Gastrocnemius medialis (tissue), 4 donors: Measurements from ENCODE around the gene GAB2.

Source experiments
- POLR2A ChIP-seq, 2 donors: fragments of 450-650 bp; IDR thresholded peaks; one replicate each; pipeline ENCODE4 v1.6.1; 2017; ENCODE audit warnings: antibody characterized with exemption in 2 of 2, mild to moderate bottlenecking in 2 of 2, moderate library complexity in 2 of 2
- TF ChIP-seq, protein P1 (sequence below), 5 experiments: fragments of 450-650 bp in 3 of 5; fragments of 200-600 bp in 2 of 5; sonication (generic) in 2 of 5; IDR thresholded peaks in 4 of 5; conservative IDR thresholded peaks in 1 of 5; 1 replicate in 4 of 5; 2 replicates in 1 of 5; pipeline ENCODE4 v1.5.1; 2016 to 2019; ENCODE audit warnings: antibody characterized with exemption in 5 of 5, mild to moderate bottlenecking in 3 of 5, moderate library complexity in 3 of 5

DNA sequence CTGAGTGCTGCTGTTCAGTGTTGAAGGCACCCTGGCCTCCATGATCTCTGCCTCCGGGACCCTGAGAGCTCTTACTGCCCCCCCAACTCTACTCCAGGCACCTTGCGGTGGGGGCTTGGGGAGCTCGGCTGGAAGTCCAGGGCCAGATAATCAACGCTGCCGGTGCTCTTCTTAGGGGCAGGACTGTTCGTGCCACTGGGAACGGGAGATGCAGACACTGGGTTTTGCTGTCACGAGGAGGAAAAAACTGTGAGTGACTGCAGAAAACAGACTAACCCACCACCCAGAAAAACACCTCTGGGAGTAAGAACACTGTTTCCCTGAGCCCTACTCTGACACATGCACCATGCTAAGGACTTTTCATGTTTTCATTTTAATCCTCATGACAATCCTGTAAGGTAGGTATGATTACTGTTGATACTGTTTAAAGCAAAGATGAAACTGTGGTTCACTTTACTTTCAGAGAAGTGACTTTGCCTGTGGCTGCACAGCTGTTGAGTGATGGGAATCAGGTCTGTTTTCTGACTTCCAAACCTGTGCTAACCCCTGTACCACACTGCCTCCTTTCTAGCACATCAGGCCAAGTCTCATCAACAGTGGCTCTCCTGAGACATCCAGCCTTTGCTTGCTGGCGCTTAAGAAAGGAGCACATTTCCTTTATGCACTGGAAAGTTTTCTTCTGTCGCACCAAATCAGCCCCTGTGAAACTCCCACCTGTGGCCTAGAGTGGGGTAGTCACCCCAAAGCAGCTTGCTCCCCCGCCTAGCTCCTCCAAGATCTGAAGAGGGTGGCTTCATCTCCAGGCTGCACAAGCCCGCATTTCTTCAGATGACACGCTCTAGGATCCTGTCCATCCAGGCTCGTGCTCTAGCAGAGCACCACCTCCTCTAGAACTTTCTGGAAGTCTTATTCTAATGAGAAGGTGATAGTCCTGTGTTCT lies 197.1 kb downstream of the GAB2 start:
- TF ChIP-seq, protein P1, sequence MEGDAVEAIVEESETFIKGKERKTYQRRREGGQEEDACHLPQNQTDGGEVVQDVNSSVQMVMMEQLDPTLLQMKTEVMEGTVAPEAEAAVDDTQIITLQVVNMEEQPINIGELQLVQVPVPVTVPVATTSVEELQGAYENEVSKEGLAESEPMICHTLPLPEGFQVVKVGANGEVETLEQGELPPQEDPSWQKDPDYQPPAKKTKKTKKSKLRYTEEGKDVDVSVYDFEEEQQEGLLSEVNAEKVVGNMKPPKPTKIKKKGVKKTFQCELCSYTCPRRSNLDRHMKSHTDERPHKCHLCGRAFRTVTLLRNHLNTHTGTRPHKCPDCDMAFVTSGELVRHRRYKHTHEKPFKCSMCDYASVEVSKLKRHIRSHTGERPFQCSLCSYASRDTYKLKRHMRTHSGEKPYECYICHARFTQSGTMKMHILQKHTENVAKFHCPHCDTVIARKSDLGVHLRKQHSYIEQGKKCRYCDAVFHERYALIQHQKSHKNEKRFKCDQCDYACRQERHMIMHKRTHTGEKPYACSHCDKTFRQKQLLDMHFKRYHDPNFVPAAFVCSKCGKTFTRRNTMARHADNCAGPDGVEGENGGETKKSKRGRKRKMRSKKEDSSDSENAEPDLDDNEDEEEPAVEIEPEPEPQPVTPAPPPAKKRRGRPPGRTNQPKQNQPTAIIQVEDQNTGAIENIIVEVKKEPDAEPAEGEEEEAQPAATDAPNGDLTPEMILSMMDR (IDR thresholded peaks at IDR 0.05 in 4 of 5, conservative IDR thresholded peaks at IDR 0.05 in 1 of 5), result no peak
- no peak for TF ChIP-seq POLR2A (IDR thresholded peaks at IDR 0.05)
